H1 (cell line): ENCODE measurements around the gene KIF1B. TPM values are rescaled to one million over a fixed set of nuclear protein-coding genes. Genes with fewer than 3 reads are reported as not detected.

Experiments
- CTCF ChIA-PET: fragments of 300-600 bp; sonication (Branson Sonifier 250); formaldehyde crosslinking; loops from one replicate; lab custom pipeline; 2021; ENCODE audit not compliant: partially characterized antibody; lab: Charles Lee
- POLR2A ChIA-PET: fragments of 300-600 bp; sonication (Branson Sonifier 250); formaldehyde crosslinking; loops from one replicate; lab custom pipeline; 2021; ENCODE audit warnings: inconsistent platforms; ENCODE audit not compliant: partially characterized antibody; lab: Charles Lee
- DNase-seq, 2 experiments: peaks; one replicate each; pipeline versions ENCODE4 v3.0.0 to v3.0.0-alpha.2; 2010 to 2022; ENCODE audit warnings: low spot score in 2 of 2, low read depth in 1 of 2, mixed read lengths in 1 of 2
- FAIRE-seq: peaks from 2 replicates; lab custom pipeline; 2011; peaks lifted over from hg19 to GRCh38; lab: Jason Lieb, UNC
- H2AFZ ChIP-seq: 2 replicates; pipeline ENCODE4 v1.8.1; 2012; ENCODE audit warnings: low read length, inconsistent platforms
- H2AK5ac ChIP-seq: 2 replicates; pipeline ENCODE4 v1.6.1; 2013; ENCODE audit warnings: low read depth, low read length
- H2BK120ac ChIP-seq: replicated peaks from 2 replicates; pipeline ENCODE3; 2013; ENCODE audit warnings: low read depth, low read length, inconsistent platforms
- H2BK12ac ChIP-seq: 2 replicates; pipeline ENCODE4 v1.6.1; 2013; ENCODE audit warnings: low read depth, low read length
- H2BK15ac ChIP-seq: 2 replicates; pipeline ENCODE4 v1.6.1; 2013; ENCODE audit warnings: low read length
- H2BK20ac ChIP-seq: 2 replicates; pipeline ENCODE4 v1.6.1; 2013; ENCODE audit warnings: low read length
- H2BK5ac ChIP-seq: 2 replicates; pipeline ENCODE4 v1.6.1; 2013; ENCODE audit warnings: low read depth, low read length
- H3K14ac ChIP-seq: 2 replicates; pipeline ENCODE4 v1.6.1; 2013; ENCODE audit warnings: inconsistent platforms; ENCODE audit not compliant: insufficient read length
- H3K18ac ChIP-seq: 2 replicates; pipeline ENCODE4 v1.6.1; 2013; ENCODE audit warnings: low read length; ENCODE audit errors: extremely low read depth
- H3K23ac ChIP-seq: 2 replicates; pipeline ENCODE4 v1.6.1; 2013; ENCODE audit warnings: inconsistent platforms; ENCODE audit not compliant: insufficient read length
- H3K23me2 ChIP-seq: 2 replicates; pipeline ENCODE4 v1.6.1; 2013; ENCODE audit warnings: low read depth, low read length
- H3K27ac ChIP-seq: 2 replicates; pipeline ENCODE4 v1.6.1; 2011; ENCODE audit warnings: low read depth, low read length, inconsistent platforms
- H3K27me3 ChIP-seq, 4 experiments: replicated peaks in 1 of 4; 1 replicate in 1 of 4; 2 replicates in 3 of 4; pipeline versions ENCODE4 v1.6.1 to v1.8.1; 2011 to 2013; ENCODE audit warnings: low read length in 3 of 4, mild to moderate bottlenecking in 3 of 4, inconsistent platforms in 2 of 4, mixed read lengths in 2 of 4, moderate library complexity in 1 of 4; ENCODE audit not compliant: control insufficient read depth in 3 of 4, insufficient read depth in 3 of 4; ENCODE audit errors: extremely low read depth in 1 of 4
- H3K36me3 ChIP-seq, 4 experiments: 2 replicates each; pipeline versions ENCODE4 v1.6.1 to v1.8.1; 2011 to 2013; ENCODE audit warnings: mild to moderate bottlenecking in 4 of 4, low read length in 3 of 4, moderate library complexity in 2 of 4, control low read depth in 1 of 4, inconsistent platforms in 1 of 4; ENCODE audit not compliant: insufficient read depth in 4 of 4, control insufficient read depth in 2 of 4
- H3K4ac ChIP-seq: replicated peaks from 2 replicates; pipeline ENCODE3; 2013; ENCODE audit warnings: low read length, low read depth, mixed read lengths, inconsistent platforms; ENCODE audit not compliant: insufficient read length
- H3K4me1 ChIP-seq, 4 experiments: replicated peaks in 1 of 4; 1 replicate in 1 of 4; 2 replicates in 3 of 4; pipeline versions ENCODE4 v1.6.1 to v1.8.1; 2011 to 2013; ENCODE audit warnings: low read length in 3 of 4, inconsistent platforms in 2 of 4, mixed read lengths in 1 of 4; ENCODE audit not compliant: insufficient read depth in 4 of 4, control insufficient read depth in 3 of 4
- H3K4me2 ChIP-seq, 2 experiments: 2 replicates each; pipeline versions ENCODE4 v1.6.1 to v1.8.1; 2011 to 2013; ENCODE audit warnings: low read depth in 2 of 2, low read length in 2 of 2, control low read depth in 1 of 2, inconsistent platforms in 1 of 2, mild to moderate bottlenecking in 1 of 2; ENCODE audit not compliant: insufficient read depth in 1 of 2
- H3K4me3 ChIP-seq, 4 experiments: fragments of 200-600, 300-600 bp in 1 of 4; sonication (generic), shearing (Covaris generic), sonication (Bioruptor Twin) in 1 of 4; 2 replicates each; pipeline versions ENCODE4 v1.5.1 to v1.8.1; 2011 to 2016; ENCODE audit warnings: low read length in 4 of 4, low read depth in 3 of 4, control low read depth in 2 of 4, inconsistent platforms in 2 of 4, mild to moderate bottlenecking in 2 of 4, mixed read lengths in 1 of 4, moderate library complexity in 1 of 4; ENCODE audit not compliant: insufficient read depth in 2 of 4; ENCODE audit errors: extremely low read depth in 1 of 4
- H3K56ac ChIP-seq: replicated peaks from 2 replicates; pipeline ENCODE3; 2013; ENCODE audit warnings: low read depth, mild to moderate bottlenecking, mixed read lengths, low read length, inconsistent platforms; ENCODE audit not compliant: insufficient read length
- H3K79me1 ChIP-seq: 2 replicates; pipeline ENCODE4 v1.6.1; 2013; ENCODE audit warnings: low read depth, low read length, control low read depth
- H3K79me2 ChIP-seq, 2 experiments: 2 replicates each; pipeline versions ENCODE4 v1.6.1 to v1.8.1; 2012 to 2013; ENCODE audit warnings: low read length in 2 of 2, mild to moderate bottlenecking in 2 of 2, inconsistent platforms in 1 of 2; ENCODE audit not compliant: insufficient read depth in 2 of 2, control insufficient read depth in 1 of 2
- H3K9ac ChIP-seq, 4 experiments: replicated peaks in 1 of 4; 1 replicate in 1 of 4; 2 replicates in 3 of 4; pipeline versions ENCODE4 v1.6.1 to v1.8.1; 2011 to 2013; ENCODE audit warnings: low read depth in 3 of 4, low read length in 3 of 4, control low read depth in 2 of 4, mild to moderate bottlenecking in 2 of 4, moderate library complexity in 2 of 4, inconsistent platforms in 1 of 4; ENCODE audit errors: extremely low read depth in 1 of 4
- H3K9me3 ChIP-seq, 2 experiments: 2 replicates each; pipeline versions ENCODE4 v1.6.1 to v1.8.1; 2012 to 2013; ENCODE audit warnings: mild to moderate bottlenecking in 2 of 2, moderate library complexity in 2 of 2, control low read depth in 1 of 2, inconsistent platforms in 1 of 2, low read depth in 1 of 2, low read length in 1 of 2, mixed read lengths in 1 of 2; ENCODE audit not compliant: insufficient read depth in 2 of 2
- H4K20me1 ChIP-seq, 2 experiments: replicated peaks in 1 of 2; 2 replicates each; pipeline versions ENCODE3 to v1.8.1; 2011 to 2013; ENCODE audit warnings: inconsistent platforms in 2 of 2, low read length in 2 of 2, mild to moderate bottlenecking in 1 of 2; ENCODE audit not compliant: insufficient read depth in 2 of 2, control insufficient read depth in 1 of 2
- H4K5ac ChIP-seq: 2 replicates; pipeline ENCODE4 v1.6.1; 2013; ENCODE audit warnings: low read length, low read depth, mixed read lengths, inconsistent platforms; ENCODE audit not compliant: insufficient read length
- H4K8ac ChIP-seq: 2 replicates; pipeline ENCODE4 v1.8.0; 2013; ENCODE audit warnings: mild to moderate bottlenecking, moderate library complexity, low read length, inconsistent platforms; ENCODE audit not compliant: insufficient read depth; ENCODE audit errors: extremely low read depth
- H4K91ac ChIP-seq: replicated peaks from 2 replicates; pipeline ENCODE3; 2013; ENCODE audit warnings: low read length, mixed read lengths, inconsistent platforms; ENCODE audit not compliant: insufficient read length
- E2F6 ChIP-seq: IDR thresholded peaks from 2 replicates; pipeline ENCODE4 v1.6.1; 2012; ENCODE audit warnings: inconsistent platforms
- EGR1 ChIP-seq: IDR thresholded peaks from 2 replicates; pipeline ENCODE4 v1.6.1; 2011; ENCODE audit warnings: low read depth, low read length, borderline replicate concordance
- KDM1A ChIP-seq: fragments of 200-600, 300-600 bp; sonication (generic); IDR thresholded peaks from 2 replicates; pipeline ENCODE4 v1.7.1; 2016; ENCODE audit warnings: mild to moderate bottlenecking, low read length, borderline replicate concordance
- POLR2A ChIP-seq, 2 experiments: IDR thresholded peaks; 1 replicate in 1 of 2; 2 replicates in 1 of 2; pipeline ENCODE4 v1.6.1; 2011; ENCODE audit warnings: low read depth in 2 of 2, low read length in 2 of 2, mild to moderate bottlenecking in 2 of 2; ENCODE audit errors: control extremely low read depth in 1 of 2
- POLR2AphosphoS5 ChIP-seq: IDR thresholded peaks from 2 replicates; pipeline ENCODE4 v1.6.1; 2011; ENCODE audit warnings: low read depth, low read length
- USF2 ChIP-seq: IDR thresholded peaks from 2 replicates; pipeline ENCODE4 v1.6.1; 2011; ENCODE audit warnings: low read length, improper control_type of control experiment
- WGBS, 2 experiments: shearing (Covaris generic) in 1 of 2; methylation state at CpG; one replicate each; pipeline versions ENCODE4 v1.1.6 to v1.1.7; 2013 to 2015; ENCODE audit warnings: low lambda C conversion rate in 2 of 2, mixed read lengths in 2 of 2, inconsistent platforms in 1 of 2, low coverage in 1 of 2, missing lambda C conversion rate in 1 of 2; ENCODE audit not compliant: insufficient replicate concordance in 2 of 2, insufficient coverage in 1 of 2, insufficient read length in 1 of 2; ENCODE audit errors: extremely low coverage in 1 of 2, missing lambda C conversion rate in 1 of 2; 5-methylcytosine and 5-hydroxymethylcytosine counted together
- polyA plus RNA-seq, 7 experiments: library from polyadenylated mRNA; depleted of rRNA in 3 of 7; stranded (reverse) in 5 of 7; unstranded in 2 of 7; fragments of >200 nt in 5 of 7; fragments of 200-250 nt in 2 of 7; gene quantifications; 1 replicate in 5 of 7; 2 replicates in 1 of 7; 4 replicates in 1 of 7; pipeline versions ENCODE4 v1.2.1 to v1.2.3, GENCODE V29; 2011 to 2013; ENCODE audit warnings: missing spikeins in 2 of 7, mixed read lengths in 2 of 7
- total RNA-seq: library from RNA; stranded (reverse); fragmentation: NEBNext Ultra II Directional; extraction: Animal tissue kit (Norgen Biotek cat#: 25700); gene quantifications from 2 replicates; pipeline ENCODE4 v1.2.1, GENCODE V29; 2021

The KIF1B gene
- total and polyA plus RNA-seq, 2 of the 8 experiments (the other 6 are each of a cell fraction or from before 2014, with no cell fraction given) = 39.1 to 74.2 TPM

GRCh38 chr1:10265900-10266299 lies 55.5 kb downstream of the KIF1B start:
- DNase-seq = no peak
- peaks cover 9 to 47% (median 25%) of the 10 kb centered on the region in 4 experiments; a peak in 7 of 8 replicates for H3K36me3 ChIP-seq
- no peak for TF ChIP-seq POLR2AphosphoS5
- no peak for TF ChIP-seq USF2
- no peak for TF ChIP-seq E2F6
- no peak for TF ChIP-seq EGR1
- TF ChIP-seq KDM1A = no peak
- TF ChIP-seq POLR2A (IDR thresholded peaks at IDR 0.05; ENCODE audit: control extremely low read depth in 1 of 2, low read depth in 2 of 2, low read length in 2 of 2) = no peak

More at GRCh38 chr1:10265900-10266299, 55.5 kb downstream of the KIF1B start:
- H2BK12ac ChIP-seq = no peak overlapping the region
- no peaks in the 10 kb centered on the region for H3K23me2 ChIP-seq
- no peak overlapping the region for H3K4ac ChIP-seq
- no peaks in the 10 kb centered on the region for H3K79me1 ChIP-seq
- no peak for FAIRE-seq
- no peak overlapping the region for H2BK20ac ChIP-seq
- no peak overlapping the region for H2BK15ac ChIP-seq
- no peak overlapping the region for H3K14ac ChIP-seq
- no peak overlapping the region for H3K4me2 ChIP-seq
- H4K5ac ChIP-seq = no peak overlapping the region
- WGBS, 2 experiments = 84% methylated on average over 3 of the region's 3 CpGs; no CpG with 5 or more reads in 1 of the 2 experiments
- H2BK120ac ChIP-seq = no peak overlapping the region
- H3K4me3 ChIP-seq = no peak overlapping the region
- H3K27me3 ChIP-seq = no peaks in the 10 kb centered on the region
- H2BK5ac ChIP-seq = no peak overlapping the region
- ChIA-PET CTCF (interaction anchor here (1.0 kb wide), 1 partner anchor 353 kb away, joined by 3 read pairs; no protein-coding TSS in a partner anchor), POLR2A (no interaction called here)
- no peak overlapping the region for H2AK5ac ChIP-seq
- H3K23ac ChIP-seq = no peak overlapping the region
- no peak overlapping the region for H4K8ac ChIP-seq
- H4K91ac ChIP-seq = no peak overlapping the region
- no peak overlapping the region for H3K18ac ChIP-seq
- H3K9me3 ChIP-seq = peaks cover 0 to 2% of the 10 kb centered on the region in 2 experiments; a peak in 1 of 4 replicates
- no peak overlapping the region for H3K27ac ChIP-seq
- no peaks in the 10 kb centered on the region for H3K4me1 ChIP-seq
- H3K9ac ChIP-seq = no peak overlapping the region
- peaks cover 0 to 2% of the 10 kb centered on the region in 2 experiments for H4K20me1 ChIP-seq
- no peak overlapping the region for H3K56ac ChIP-seq
- no peak overlapping the region for H2AFZ ChIP-seq
- no peaks in the 10 kb centered on the region for H3K79me2 ChIP-seq
